GM19324 (cell line): Measurements from ENCODE around the gene ZFYVE26.
"Not testable (repeated sequence)": the region's sequence is repeated elsewhere in the genome, so short reads cannot be mapped to it uniquely, and the experiment has no call there.

Experiments used
- ATAC-seq: cut with Tn5 transposase; IDR thresholded peaks from one replicate; pipeline ENCODE4 v1.9.1; 2021; ENCODE audit warnings: mild to moderate bottlenecking, moderate library complexity; ENCODE audit not compliant: unreplicated experiment, low FRiP score

Gene ZFYVE26

GRCh38 chr14:67816326-67817002, at the start of gene ZFYVE26:
Gene ZFYVE26, minus strand, starts transcription at chr14:67816590. Its CDS starts 627 bp downstream, at chr14:67815963.
- peak; percentile 90 for ATAC-seq

GRCh38 chr14:67863223-67863622, 46.8 kb upstream of the ZFYVE26 start:
- ATAC-seq, result no peak

- ATAC-seq, result no peak
Measured at GRCh38 chr14:67859169-67859749, 42.9 kb upstream of the ZFYVE26 start.

- ATAC-seq, result no peak
Measured at GRCh38 chr14:67857778-67858350, 41.5 kb upstream of the ZFYVE26 start.

- ATAC-seq, result no peak
Measured at GRCh38 chr14:67856827-67857226, 40.4 kb upstream of the ZFYVE26 start.

GRCh38 chr14:67853715-67854114, 37.3 kb upstream of the ZFYVE26 start:
- ATAC-seq, result no peak

- ATAC-seq, result no peak
Measured at GRCh38 chr14:67852926-67853604, 36.7 kb upstream of the ZFYVE26 start.

- ATAC-seq, result no peak
Measured at GRCh38 chr14:67851785-67852410, 35.5 kb upstream of the ZFYVE26 start.

- no peak for ATAC-seq
Measured at GRCh38 chr14:67850066-67850830, 33.9 kb upstream of the ZFYVE26 start.

- no peak for ATAC-seq
Measured at GRCh38 chr14:67846029-67846610, 29.7 kb upstream of the ZFYVE26 start.

- ATAC-seq, result no peak
Measured at GRCh38 chr14:67837011-67837624, 20.7 kb upstream of the ZFYVE26 start.

GRCh38 chr14:67835596-67835995, 19.2 kb upstream of the ZFYVE26 start:
- ATAC-seq, result no peak

- ATAC-seq, result no peak
Measured at GRCh38 chr14:67833403-67833802, 17.0 kb upstream of the ZFYVE26 start.

GRCh38 chr14:67831113-67831512, 14.7 kb upstream of the ZFYVE26 start:
- no peak for ATAC-seq

GRCh38 chr14:67821121-67821520, 4.7 kb upstream of the ZFYVE26 start:
- ATAC-seq, result no peak

- ATAC-seq, result no peak
Measured at GRCh38 chr14:67820428-67820971, 4.1 kb upstream of the ZFYVE26 start.

- ATAC-seq, result peak; percentile 58
Measured at GRCh38 chr14:67819563-67820421, 3.4 kb upstream of the ZFYVE26 start, which contains the start of gene RAD51B. Gene RAD51B, plus strand, starts transcription at chr14:67819779.

GRCh38 chr14:67818476-67818875, 2.1 kb upstream of the ZFYVE26 start:
- not testable (repeated sequence) for ATAC-seq
